B cell (primary cell): ENCODE data around the gene PIH1D1. TPM values are rescaled to one million over a fixed set of nuclear protein-coding genes. Genes with fewer than 3 reads are reported as not detected.
A peak's percentile ranks its signal among the peaks of the same experiment; 100 is the strongest.

Experiments
- ATAC-seq: fragments of 200-7000 bp; cut with Tn5 transposase; one replicate; pipeline ENCODE4 v1.10.0; 2021; ENCODE audit warnings: low read depth, mild to moderate bottlenecking, moderate number of reproducible peaks, moderate library complexity
- CTCF ChIA-PET: fragments of 350-600 bp; sonication (Branson Sonifier 250); formaldehyde crosslinking; loops from one replicate; lab custom pipeline; 2021; ENCODE audit warnings: antibody characterized with exemption, inconsistent platforms; lab: Charles Lee
- POLR2A ChIA-PET: fragments of 350-600 bp; sonication (Branson Sonifier 250); formaldehyde crosslinking; loops from one replicate; lab custom pipeline; 2021; ENCODE audit warnings: antibody characterized with exemption; lab: Charles Lee
- DNase-seq: peaks from one replicate; pipeline ENCODE4 v3.0.0; 2013
- H2AFZ ChIP-seq: 2 replicates; pipeline ENCODE4 v1.6.1; 2012; ENCODE audit warnings: mild to moderate bottlenecking, low read depth, low read length; ENCODE audit not compliant: insufficient read depth, poor library complexity, severe bottlenecking
- H3K27ac ChIP-seq, 2 donors: 1 replicate in 1 of 2; 2 replicates in 1 of 2; pipeline ENCODE4 v1.5.1; 2012 to 2013; ENCODE audit warnings: low read length in 2 of 2, mild to moderate bottlenecking in 2 of 2, moderate library complexity in 1 of 2
- H3K27me3 ChIP-seq, 4 experiments: fragments of 200-600 bp in 1 of 4; sonication (generic) in 1 of 4; replicated peaks in 1 of 4; 1 replicate in 2 of 4; 2 replicates in 2 of 4; pipeline versions ENCODE4 v1.6.1 to v1.7.0; 2013 to 2016; ENCODE audit warnings: low read length in 3 of 4, mild to moderate bottlenecking in 2 of 4, mixed read lengths in 1 of 4, moderate library complexity in 1 of 4; ENCODE audit not compliant: insufficient read depth in 4 of 4, control insufficient read depth in 3 of 4; ENCODE audit errors: control extremely low read depth in 1 of 4
- H3K36me3 ChIP-seq, 2 experiments: replicated peaks in 1 of 2; 1 replicate in 1 of 2; 2 replicates in 1 of 2; pipeline versions ENCODE4 v1.6.1 to v1.7.1; 2013; ENCODE audit warnings: low read length in 1 of 2; ENCODE audit not compliant: insufficient read depth in 2 of 2, control insufficient read depth in 1 of 2; ENCODE audit errors: control extremely low read depth in 1 of 2, extremely low read depth in 1 of 2
- H3K4me1 ChIP-seq, 2 donors: fragments of 200-600 bp in 1 of 2; sonication (generic) in 1 of 2; 1 replicate in 1 of 2; 2 replicates in 1 of 2; pipeline versions ENCODE4 v1.5.1 to v1.6.1; 2013 to 2017; ENCODE audit warnings: low read length in 2 of 2; ENCODE audit not compliant: control insufficient read depth in 2 of 2, insufficient read depth in 2 of 2
- H3K4me2 ChIP-seq: replicated peaks from 2 replicates; pipeline ENCODE3; 2012; ENCODE audit warnings: mild to moderate bottlenecking, low read depth, low read length; ENCODE audit not compliant: poor library complexity, severe bottlenecking
- H3K4me3 ChIP-seq, 5 experiments: fragments of 200-600 bp in 1 of 5; sonication (generic) in 1 of 5; 1 replicate in 3 of 5; 2 replicates in 2 of 5; pipeline versions ENCODE4 v1.5.1 to v1.7.0; 2011 to 2016; ENCODE audit warnings: low read length in 4 of 5, mild to moderate bottlenecking in 4 of 5, low read depth in 2 of 5, control low read depth in 1 of 5, moderate library complexity in 1 of 5; ENCODE audit not compliant: insufficient read depth in 1 of 5; ENCODE audit errors: control extremely low read depth in 1 of 5, extremely low read depth in 1 of 5
- H3K79me2 ChIP-seq: fragments of 200-600 bp; sonication (generic); one replicate; pipeline ENCODE4 v1.6.0; 2016; ENCODE audit warnings: low read length; ENCODE audit not compliant: control insufficient read depth, insufficient read depth
- H3K9ac ChIP-seq: fragments of 200-600 bp; sonication (generic); 2 replicates; pipeline ENCODE4 v1.6.1; 2017; ENCODE audit warnings: mild to moderate bottlenecking, low read length, moderate library complexity
- H3K9me3 ChIP-seq, 3 donors: one replicate each; pipeline versions ENCODE4 v1.6.1 to v1.7.1; 2013; ENCODE audit warnings: low read length in 2 of 3; ENCODE audit not compliant: control insufficient read depth in 2 of 3, insufficient read depth in 1 of 3; ENCODE audit errors: control extremely low read depth in 1 of 3
- H4K20me1 ChIP-seq: 2 replicates; pipeline ENCODE4 v1.6.0; 2012; ENCODE audit warnings: mild to moderate bottlenecking, low read length; ENCODE audit not compliant: insufficient read depth, control insufficient read depth, poor library complexity, severe bottlenecking
- H3K27ac Mint-ChIP-seq: one replicate; pipeline ENCODE4 v1.8.0; 2021; ENCODE audit warnings: mixed read lengths
- H3K27me3 Mint-ChIP-seq: one replicate; pipeline ENCODE4 v1.8.0; 2021; ENCODE audit warnings: mixed read lengths
- H3K4me1 Mint-ChIP-seq: one replicate; pipeline ENCODE4 v1.8.0; 2021; ENCODE audit warnings: mixed read lengths
- H3K4me3 Mint-ChIP-seq: one replicate; pipeline ENCODE4 v1.8.0; 2021; ENCODE audit warnings: mixed read lengths
- H3K9me3 Mint-ChIP-seq: one replicate; pipeline ENCODE4 v1.8.0; 2022; ENCODE audit warnings: mixed read lengths; ENCODE audit not compliant: insufficient read depth
- CTCF ChIP-seq: fragments of 200-600 bp; IDR thresholded peaks from one replicate; pipeline ENCODE4 v1.8.0; 2022; ENCODE audit warnings: antibody characterized with exemption, mild to moderate bottlenecking
- EZH2 ChIP-seq: IDR thresholded peaks from 2 replicates; pipeline ENCODE4 v1.6.1; 2012; ENCODE audit warnings: borderline replicate concordance, low read depth, mild to moderate bottlenecking, moderate library complexity, low read length; ENCODE audit not compliant: insufficient read depth, poor library complexity, severe bottlenecking
- WGBS: methylation state at CpG from one replicate; pipeline ENCODE4 v1.1.5; 2013; ENCODE audit warnings: missing lambda C conversion rate; ENCODE audit not compliant: insufficient coverage; 5-methylcytosine and 5-hydroxymethylcytosine counted together
- intact Hi-C: fragments of 100-400 bp; cut with micrococcal nuclease; formaldehyde crosslinking; loops from one replicate; pipeline ENCODE4 v1.10.0; 2022
- polyA plus RNA-seq: library from polyadenylated mRNA; depleted of rRNA; stranded (reverse); fragments of >200 nt; gene quantifications from 2 replicates; pipeline ENCODE4 v1.2.3, GENCODE V29; 2012
- total RNA-seq, 2 donors: library from RNA; stranded (reverse); fragments of 120-200 nt in 1 of 2; gene quantifications; 1 replicate in 1 of 2; 2 replicates in 1 of 2; pipeline versions ENCODE4 v1.2.3 to v1.2.4, GENCODE V29; 2013 to 2022

PIH1D1 gene
- total and polyA plus RNA-seq, 2 donors (not counting 1 experiment from before 2014, with no cell fraction given), result 158 to 184 TPM

GRCh38 chr19:49423985-49424303 lies 27.7 kb downstream of the PIH1D1 start:
- Histone ChIP-seq H3K27ac (no peak overlapping the region), H4K20me1 (no peaks in the 10 kb centered on the region), H3K9me3 (peaks cover 0 to 50% (median 0%) of the 10 kb centered on the region in 3 donors), H3K4me2 (no peak overlapping the region), H3K79me2 (no peaks in the 10 kb centered on the region), H3K9ac (no peak overlapping the region), H3K4me1 (peaks cover 67 to 70% of the 10 kb centered on the region in 2 donors), H3K4me3 (no peak overlapping the region), H3K36me3 (no peaks in the 10 kb centered on the region), H2AFZ (no peak overlapping the region), H3K27me3 (peaks cover 0 to 98% (median 84%) of the 10 kb centered on the region in 4 experiments)
- WGBS, result 17% methylated on average over 2 of the region's 3 CpGs
- CTCF ChIA-PET, result interaction anchor here (0.9 to 1.4 kb wide), 2 partner anchors 10 to 32 kb away, joined by 3 read pairs; no protein-coding TSS in a partner anchor
- no peaks in the 10 kb centered on the region for H3K9me3 Mint-ChIP-seq
- peaks cover 89% of the 10 kb centered on the region for H3K27me3 Mint-ChIP-seq
- no peak overlapping the region for H3K27ac Mint-ChIP-seq
- H3K4me1 Mint-ChIP-seq, result peaks cover 68% of the 10 kb centered on the region
- peak overlapping the region; percentile 36 for H3K4me3 Mint-ChIP-seq
- intact Hi-C loops, result loop anchor here (2.0 kb wide), 1 partner anchor 15 kb away; no protein-coding TSS in a partner anchor
- ATAC-seq (no peak), DNase-seq (no peak)
- POLR2A ChIA-PET, result interaction anchor here (0.6 to 1.0 kb wide), 2 partner anchors 16 to 21 kb away, joined by 3 read pairs; no protein-coding TSS in a partner anchor
- TF ChIP-seq EZH2, result no peak
- no peak for TF ChIP-seq CTCF
